ENCODE data around the gene CCDC24. TPM values are rescaled to one million over a fixed set of nuclear protein-coding genes. Genes with fewer than 3 reads are reported as not detected.

Gene CCDC24
- total and polyA plus RNA-seq, 9 of the 15 experiments (the other 6 are each of a cell fraction or from before 2014, with no cell fraction given) = 0.31 to 4.5 (median 1.5) TPM

DNA sequence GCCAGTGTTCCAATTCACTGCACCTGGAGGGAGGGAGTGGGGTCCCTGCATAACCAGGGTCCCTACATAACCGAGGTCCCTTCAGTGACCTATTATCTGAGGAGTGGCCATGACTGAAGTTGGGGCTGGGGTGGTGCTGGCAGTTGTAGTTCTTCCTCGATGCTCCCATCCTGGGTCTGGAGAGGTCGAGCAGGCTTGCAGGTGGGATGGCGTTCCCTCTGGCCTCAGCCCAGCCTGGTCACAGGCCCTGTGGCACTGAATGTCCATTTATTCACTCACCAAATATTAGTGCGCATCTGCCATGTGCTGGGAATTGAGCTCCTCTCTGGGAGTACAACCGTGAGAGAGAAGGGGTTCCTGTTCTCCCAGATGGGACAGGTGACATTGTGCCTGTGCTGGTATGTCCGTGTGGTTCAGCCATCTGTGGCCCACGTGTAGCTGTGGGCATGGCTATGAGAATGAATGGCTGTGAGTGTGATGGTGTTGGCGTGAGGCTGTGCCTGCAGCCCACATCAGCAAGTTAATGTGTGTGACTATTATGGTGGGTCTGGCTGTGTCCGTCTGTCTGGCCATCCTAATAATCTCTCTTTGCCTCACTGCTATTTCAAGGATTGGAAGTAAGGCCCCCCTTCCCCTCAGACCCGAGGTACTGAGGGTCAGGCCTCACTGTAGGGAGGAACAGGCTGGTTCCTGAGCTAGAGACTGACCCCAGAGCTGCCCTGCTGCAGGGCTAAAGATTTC, 43.7 kb downstream of the CCDC24 start:
- no TSS peak for BruUV-seq (replicated peaks)
- H3K27me3 ChIP-seq (ENCODE audit: control insufficient read depth in 2 of 2, insufficient read depth in 2 of 2, low read length in 2 of 2) = no peaks in the 10 kb centered on the region
- no peaks in the 10 kb centered on the region for H3K9me1 ChIP-seq (ENCODE audit: control insufficient read depth, insufficient read depth, low read length)
- FAIRE-seq = peak; percentile 49
- no peak for DNase-seq (ENCODE audit: extremely low read depth in 1 of 4, low spot score in 3 of 4)
- H3K4me1 ChIP-seq (replicated peaks in 1 of 2; ENCODE audit: control insufficient read depth in 2 of 2, insufficient read depth in 2 of 2, low read length in 2 of 2) = peaks cover 59 to 73% of the 10 kb centered on the region in 2 experiments
- H3K9ac ChIP-seq (ENCODE audit: insufficient read depth in 1 of 2, low read depth in 2 of 2, low read length in 2 of 2) = peak overlapping the region; percentile 42 to 59
- peak overlapping the region; percentile 65 for H3K27ac ChIP-seq (ENCODE audit: extremely low read depth, low read depth, low read length)
- ChIA-PET CTCF (ENCODE audit: low intra/inter-chr PET ratio) (interaction anchor here (0.7 to 3.7 kb wide), 6 partner anchors 28 to 329 kb away, joined by 3 to 56 read pairs (median 8); no protein-coding TSS in a partner anchor), POLR2A (interaction anchor here (0.6 to 3.2 kb wide), 18 partner anchors 9 to 513 kb away, joined by 3 to 17 read pairs (median 8); no protein-coding TSS in a partner anchor)
- intact Hi-C loops (cut with micrococcal nuclease) = loop anchor here (5.0 kb wide), 1 partner anchor 88 kb away; the partner anchor contains the start of gene IPO13
- peak overlapping the region; percentile 56 for H3K4me2 ChIP-seq (ENCODE audit: insufficient read depth, low read length)
- WGBS (ENCODE audit: insufficient coverage, low coverage, missing lambda C conversion rate) = 46% methylated on average over 11 of the region's 11 CpGs
- no peak for ATAC-seq
- H3K79me2 ChIP-seq (ENCODE audit: control insufficient read depth, insufficient read depth, low read length) = peaks cover 10% of the 10 kb centered on the region; the same call in 2 of the 3 replicates
- H3K36me3 ChIP-seq (ENCODE audit: control insufficient read depth, insufficient read depth, low read length) = no peaks in the 10 kb centered on the region
- no peaks in the 10 kb centered on the region for H4K20me1 ChIP-seq (replicated peaks; ENCODE audit: control insufficient read depth, insufficient read depth, low read length)
- H3K9me3 ChIP-seq (replicated peaks; ENCODE audit: control insufficient read depth, insufficient read depth, low read depth, low read length) = no peaks in the 10 kb centered on the region
- peak overlapping the region; percentile 26 for H2AFZ ChIP-seq (ENCODE audit: low read depth, low read length)
- in situ Hi-C loops (cut with MboI) = no loop called here
- H3K4me3 ChIP-seq = no peak overlapping the region
- TF ChIP-seq ZNF224 (CRISPR knock-in tag; IDR thresholded peaks at IDR 0.05) = no peak
- 0 out of 2 replicates have a peak, but pooled peaks have one; percentile 45 for TF ChIP-seq NFXL1 (CRISPR knock-in tag; IDR thresholded peaks at IDR 0.05)
- 0 out of 2 replicates have a peak, but pooled peaks have one; percentile 25 for TF ChIP-seq GABPB2 (CRISPR knock-in tag; conservative IDR thresholded peaks at IDR 0.05)
- TF ChIP-seq, protein P1, sequence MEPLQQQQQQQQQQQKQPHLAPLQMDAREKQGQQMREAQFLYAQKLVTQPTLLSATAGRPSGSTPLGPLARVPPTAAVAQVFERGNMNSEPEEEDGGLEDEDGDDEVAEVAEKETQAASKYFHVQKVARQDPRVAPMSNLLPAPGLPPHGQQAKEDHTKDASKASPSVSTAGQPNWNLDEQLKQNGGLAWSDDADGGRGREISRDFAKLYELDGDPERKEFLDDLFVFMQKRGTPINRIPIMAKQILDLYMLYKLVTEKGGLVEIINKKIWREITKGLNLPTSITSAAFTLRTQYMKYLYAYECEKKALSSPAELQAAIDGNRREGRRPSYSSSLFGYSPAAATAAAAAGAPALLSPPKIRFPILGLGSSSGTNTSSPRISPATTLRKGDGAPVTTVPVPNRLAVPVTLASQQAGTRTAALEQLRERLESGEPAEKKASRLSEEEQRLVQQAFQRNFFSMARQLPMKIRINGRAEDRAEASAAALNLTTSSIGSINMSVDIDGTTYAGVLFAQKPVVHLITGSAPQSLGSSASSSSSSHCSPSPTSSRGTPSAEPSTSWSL (CRISPR knock-in tag; IDR thresholded peaks at IDR 0.05; ENCODE audit: borderline replicate concordance) = 0 out of 2 replicates have a peak, but pooled peaks have one; percentile 56
- 0 out of 2 replicates have a peak, but pooled peaks have one; percentile 2 for TF ChIP-seq PPARD (CRISPR knock-in tag; IDR thresholded peaks at IDR 0.05)
- TF ChIP-seq RBM15 (IDR thresholded peaks at IDR 0.05; ENCODE audit: insufficient read depth, low read length) = no peak
- TF ChIP-seq XRCC3 (IDR thresholded peaks at IDR 0.05) = no peak
- TF ChIP-seq, protein P2, sequence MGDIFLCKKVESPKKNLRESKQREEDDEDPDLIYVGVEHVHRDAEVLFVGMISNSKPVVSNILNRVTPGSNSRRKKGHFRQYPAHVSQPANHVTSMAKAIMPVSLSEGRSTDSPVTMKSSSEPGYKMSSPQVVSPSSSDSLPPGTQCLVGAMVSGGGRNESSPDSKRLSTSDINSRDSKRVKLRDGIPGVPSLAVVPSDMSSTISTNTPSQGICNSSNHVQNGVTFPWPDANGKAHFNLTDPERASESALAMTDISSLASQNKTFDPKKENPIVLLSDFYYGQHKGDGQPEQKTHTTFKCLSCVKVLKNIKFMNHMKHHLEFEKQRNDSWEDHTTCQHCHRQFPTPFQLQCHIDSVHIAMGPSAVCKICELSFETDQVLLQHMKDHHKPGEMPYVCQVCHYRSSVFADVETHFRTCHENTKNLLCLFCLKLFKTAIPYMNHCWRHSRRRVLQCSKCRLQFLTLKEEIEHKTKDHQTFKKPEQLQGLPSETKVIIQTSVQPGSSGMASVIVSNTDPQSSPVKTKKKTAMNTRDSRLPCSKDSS (IDR thresholded peaks at IDR 0.05; ENCODE audit: low read depth, partially characterized antibody) = no peak
- no peak for TF ChIP-seq ZNF408 (CRISPR knock-in tag; IDR thresholded peaks at IDR 0.05; ENCODE audit: low read depth)
- TF ChIP-seq NR2C2 (CRISPR knock-in tag; IDR thresholded peaks at IDR 0.05) = 0 out of 2 replicates have a peak, but pooled peaks have one; percentile 2
- TF ChIP-seq NR2C2 (tag; IDR thresholded peaks at IDR 0.05) = no peak
